ENCODE results near the gene KRT83.

DNA sequence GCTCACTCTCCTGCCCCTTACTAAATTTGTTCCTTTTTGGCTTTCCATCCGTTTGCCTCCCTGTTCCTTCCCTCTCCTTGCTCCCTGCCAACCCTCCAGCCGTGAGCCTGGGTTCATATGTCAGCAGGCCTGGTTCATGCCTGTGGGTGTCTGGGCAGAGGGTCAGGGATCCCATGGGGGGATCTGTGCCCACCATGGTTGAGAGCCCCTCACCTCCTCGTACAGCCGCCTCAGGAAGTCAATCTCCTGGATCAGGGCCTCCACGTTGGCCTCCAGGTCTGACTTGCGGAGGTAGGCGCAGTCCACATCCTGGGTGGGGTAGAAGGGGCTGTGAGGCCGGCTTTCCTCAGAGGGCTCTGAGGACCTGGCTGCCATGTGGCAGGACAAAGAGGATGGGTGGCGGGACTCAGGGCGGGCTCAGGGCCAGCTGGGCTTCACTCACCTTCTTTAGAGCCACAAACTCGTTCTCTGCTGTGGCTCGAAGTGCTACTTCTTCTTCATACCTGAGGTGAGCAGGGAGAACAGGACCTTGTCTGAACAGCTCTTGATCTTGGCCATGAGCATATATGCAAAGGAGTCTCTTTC lies 3.6 kb downstream of the KRT83 start:
- TF ChIP-seq MTA3 (CRISPR knock-in tag; IDR thresholded peaks at IDR 0.05), result no peak
- TF ChIP-seq RFX5 (IDR thresholded peaks at IDR 0.05; ENCODE audit: low read depth, low read length), result no peak
- TF ChIP-seq MAX (IDR thresholded peaks at IDR 0.05), result no peak
- TF ChIP-seq GFI1 (CRISPR knock-in tag; IDR thresholded peaks at IDR 0.05; ENCODE audit: borderline replicate concordance), result no peak
- TF ChIP-seq PCBP2 (optimal IDR thresholded peaks at IDR 0.05; ENCODE audit: low read depth, low read length, poor library complexity, severe bottlenecking), result no peak

Data from HepG2 (cell line).